DOHH2 (cell line): Measurements from ENCODE around the gene ATP6V0D1.

ENCODE experiments used
- EZH2phosphoT487 ChIP-seq: fragments of 200-600 bp; sonication (generic); IDR thresholded peaks from 2 replicates; pipeline ENCODE4 v1.6.1; 2017; ENCODE audit warnings: borderline replicate concordance, mild to moderate bottlenecking, antibody characterized with exemption, low read length, moderate library complexity, mixed read lengths
- TF ChIP-seq, protein P1 (sequence below): fragments of 200-600 bp; sonication (generic); IDR thresholded peaks from one replicate; pipeline ENCODE4 v1.5.1; 2014; ENCODE audit warnings: antibody characterized with exemption, mild to moderate bottlenecking, low read depth, low read length; ENCODE audit not compliant: poor library complexity, severe bottlenecking

DNA sequence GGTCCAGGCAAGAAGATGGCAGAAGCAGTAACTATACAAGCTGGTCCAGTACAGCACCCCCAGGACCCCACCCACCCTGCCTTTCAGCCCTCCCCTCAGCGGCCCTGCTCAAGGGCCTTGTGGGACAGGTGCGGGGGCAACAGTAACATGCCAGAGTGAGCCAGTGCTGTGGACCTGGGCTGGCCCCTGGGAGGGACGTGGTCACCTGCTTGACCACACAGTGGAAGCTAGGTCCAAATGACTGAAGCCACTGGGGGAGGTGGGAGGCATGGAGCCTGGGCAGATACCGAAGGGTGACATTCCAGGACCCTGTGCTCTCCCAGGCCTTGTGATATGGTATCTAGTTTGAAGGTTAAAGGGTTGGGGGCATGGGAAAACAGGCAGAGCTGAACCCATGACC, 17.3 kb downstream of the ATP6V0D1 start:
- TF ChIP-seq, protein P1, sequence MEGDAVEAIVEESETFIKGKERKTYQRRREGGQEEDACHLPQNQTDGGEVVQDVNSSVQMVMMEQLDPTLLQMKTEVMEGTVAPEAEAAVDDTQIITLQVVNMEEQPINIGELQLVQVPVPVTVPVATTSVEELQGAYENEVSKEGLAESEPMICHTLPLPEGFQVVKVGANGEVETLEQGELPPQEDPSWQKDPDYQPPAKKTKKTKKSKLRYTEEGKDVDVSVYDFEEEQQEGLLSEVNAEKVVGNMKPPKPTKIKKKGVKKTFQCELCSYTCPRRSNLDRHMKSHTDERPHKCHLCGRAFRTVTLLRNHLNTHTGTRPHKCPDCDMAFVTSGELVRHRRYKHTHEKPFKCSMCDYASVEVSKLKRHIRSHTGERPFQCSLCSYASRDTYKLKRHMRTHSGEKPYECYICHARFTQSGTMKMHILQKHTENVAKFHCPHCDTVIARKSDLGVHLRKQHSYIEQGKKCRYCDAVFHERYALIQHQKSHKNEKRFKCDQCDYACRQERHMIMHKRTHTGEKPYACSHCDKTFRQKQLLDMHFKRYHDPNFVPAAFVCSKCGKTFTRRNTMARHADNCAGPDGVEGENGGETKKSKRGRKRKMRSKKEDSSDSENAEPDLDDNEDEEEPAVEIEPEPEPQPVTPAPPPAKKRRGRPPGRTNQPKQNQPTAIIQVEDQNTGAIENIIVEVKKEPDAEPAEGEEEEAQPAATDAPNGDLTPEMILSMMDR, result no peak
- no peak for TF ChIP-seq EZH2phosphoT487
